Omental fat pad (tissue), 4 donors: Measurements from ENCODE around the gene CUX1. TPM values are rescaled to one million over a fixed set of nuclear protein-coding genes. Genes with fewer than 3 reads are reported as not detected.
"Not testable (repeated sequence)": the region's sequence is repeated elsewhere in the genome, so short reads cannot be mapped to it uniquely, and the experiment has no call there.

Source experiments
- ATAC-seq: fragments of 150-250 bp; one replicate; pipeline ENCODE4 v1.9.1; 2016; ENCODE audit warnings: mild to moderate bottlenecking, moderate library complexity; ENCODE audit not compliant: low FRiP score
- DNase-seq: peaks from one replicate; pipeline ENCODE4 v3.0.0-alpha.2; 2019; ENCODE audit warnings: low spot score
- CTCF ChIP-seq, 3 donors: fragments of 450-650 bp; IDR thresholded peaks; one replicate each; pipeline ENCODE4 v1.5.1; 2016 to 2017; ENCODE audit warnings: antibody characterized with exemption in 3 of 3, mild to moderate bottlenecking in 3 of 3, moderate library complexity in 2 of 3
- total RNA-seq, 4 donors: library from RNA; depleted of rRNA; stranded (reverse); fragments of >200 nt; gene quantifications; one replicate each; pipeline ENCODE4 v1.1.0, GENCODE V29; 2016

Gene CUX1
- total RNA-seq, 4 donors from 2014 or later, result 67.6 to 141 (median 75.7) TPM

GRCh38 chr7:101819183-101819582, 1.8 kb downstream of the CUX1 start:
- TF ChIP-seq CTCF (IDR thresholded peaks at IDR 0.05), result no peak
- no peak for ATAC-seq
- DNase-seq, result no peak

GRCh38 chr7:101819913-101820522, 2.6 kb downstream of the CUX1 start:
- ATAC-seq, result no peak
- DNase-seq, result no peak
- TF ChIP-seq CTCF (IDR thresholded peaks at IDR 0.05), result no peak

GRCh38 chr7:101820703-101821102, 3.3 kb downstream of the CUX1 start:
- no peak for ATAC-seq
- TF ChIP-seq CTCF (IDR thresholded peaks at IDR 0.05), result no peak
- no peak for DNase-seq

GRCh38 chr7:101822632-101823031, 5.2 kb downstream of the CUX1 start:
- DNase-seq, ATAC-seq: not testable (repeated sequence)

GRCh38 chr7:101823096-101823495, 5.7 kb downstream of the CUX1 start:
- TF ChIP-seq CTCF (IDR thresholded peaks at IDR 0.05), result no peak
- no peak for DNase-seq
- peak; percentile 12 for ATAC-seq

- peak; percentile 26 for ATAC-seq
- no peak for TF ChIP-seq CTCF (IDR thresholded peaks at IDR 0.05)
Observed at GRCh38 chr7:101823596-101823995, 6.2 kb downstream of the CUX1 start.

GRCh38 chr7:101824440-101824839, 7.0 kb downstream of the CUX1 start:
- ATAC-seq (no peak), DNase-seq (no peak)
- no peak for TF ChIP-seq CTCF (IDR thresholded peaks at IDR 0.05)

More at GRCh38 chr7:101823596-101823995, 6.2 kb downstream of the CUX1 start:
- no peak for DNase-seq
